K562 (cell line): Measurements from ENCODE around the gene ANKRD34A. TPM values are rescaled to one million over a fixed set of nuclear protein-coding genes. Genes with fewer than 3 reads are reported as not detected.

Experiments used
- ARID3A ChIP-seq: IDR thresholded peaks from 2 replicates; pipeline ENCODE4 v1.6.1; 2012; ENCODE audit warnings: low read depth, low read length, improper control_type of control experiment, borderline replicate concordance
- BRD9 ChIP-seq: fragments of 450-650 bp; IDR thresholded peaks from 2 replicates; pipeline ENCODE4 v1.6.1; 2018; ENCODE audit warnings: low read depth; ENCODE audit not compliant: partially characterized antibody
- CBX8 ChIP-seq: fragments of 200-600 bp; sonication (generic); IDR thresholded peaks from 2 replicates; pipeline ENCODE4 v1.6.1; 2012; ENCODE audit warnings: borderline replicate concordance, mixed run types, low read depth, mild to moderate bottlenecking, moderate library complexity, mixed read lengths, low read length, control low read depth, inconsistent platforms; ENCODE audit not compliant: poor library complexity, severe bottlenecking; ENCODE audit errors: extremely low read depth
- CHCHD3 ChIP-seq: fragments of 250-450 bp; sonication (Bioruptor Pico); IDR thresholded peaks from 2 replicates; pipeline ENCODE4 v2.1.2; 2022; ENCODE audit warnings: mild to moderate bottlenecking
- DMBX1 ChIP-seq: fragments of 250-450 bp; sonication (Bioruptor Pico); IDR thresholded peaks from 2 replicates; pipeline ENCODE4 v1.8.0; 2022; ENCODE audit warnings: inconsistent platforms, mild to moderate bottlenecking, moderate library complexity, borderline replicate concordance
- FOSL1 ChIP-seq: fragments of 200-800 bp; sonication (Bioruptor generic); conservative IDR thresholded peaks from 2 replicates; pipeline ENCODE4 v1.6.1; 2016; ENCODE audit warnings: missing genetic modification characterization, missing compliant biosample characterization
- HMBOX1 ChIP-seq: sonication (generic); IDR thresholded peaks from 2 replicates; pipeline ENCODE4 v1.6.1; 2016
- HNRNPL ChIP-seq: fragments of 200-400 bp; formaldehyde crosslinking; IDR thresholded peaks from 2 replicates; pipeline ENCODE4 v1.6.1; 2017; ENCODE audit warnings: low read depth, mild to moderate bottlenecking, low read length
- MIER1 ChIP-seq: fragments of 450-650 bp; IDR thresholded peaks from 2 replicates; pipeline ENCODE4 v1.6.1; 2016; ENCODE audit warnings: antibody characterized with exemption, mild to moderate bottlenecking, low read depth
- RBFOX2 ChIP-seq: fragments of 200-400 bp; formaldehyde crosslinking; IDR thresholded peaks from 2 replicates; pipeline ENCODE4 v1.6.1; 2017; ENCODE audit warnings: low read depth, mild to moderate bottlenecking, low read length, moderate library complexity
- SAFB2 ChIP-seq: fragments of 200-400 bp; formaldehyde crosslinking; IDR thresholded peaks from 2 replicates; pipeline ENCODE4 v1.6.1; 2018; ENCODE audit warnings: borderline replicate concordance, low read length, low read depth, moderate library complexity; ENCODE audit not compliant: severe bottlenecking
- SMAD4 ChIP-seq: fragments of 250-450 bp; sonication (Bioruptor Pico); conservative IDR thresholded peaks from 2 replicates; pipeline ENCODE4 v1.8.0; 2021; ENCODE audit warnings: inconsistent platforms, mild to moderate bottlenecking, moderate library complexity
- USF2 ChIP-seq: sonication (generic); formaldehyde crosslinking; IDR thresholded peaks from 2 replicates; pipeline ENCODE4 v1.5.0; 2020; ENCODE audit warnings: missing genetic modification reagents
- ZBTB2 ChIP-seq: fragments of 450-650 bp; IDR thresholded peaks from 2 replicates; pipeline ENCODE4 v1.6.1; 2016; ENCODE audit warnings: antibody characterized with exemption
- ZNF197 ChIP-seq: fragments of 200-800 bp; sonication (Bioruptor generic); IDR thresholded peaks from 2 replicates; pipeline ENCODE4 v1.6.1; 2016; ENCODE audit warnings: low read depth, missing genetic modification characterization, missing compliant biosample characterization
- ZNF592 ChIP-seq: fragments of 450-650 bp; IDR thresholded peaks from 2 replicates; pipeline ENCODE4 v1.6.1; 2017; ENCODE audit warnings: antibody characterized with exemption, mild to moderate bottlenecking
- polyA plus RNA-seq, 8 experiments: library from polyadenylated mRNA; depleted of rRNA in 4 of 8; stranded (reverse) in 5 of 8; unstranded in 3 of 8; fragments of >200 nt; fragmentation: Nextera tagmentation in 2 of 8; fragmentation: Illumina TruSeq in 1 of 8; extraction: Ambion mirVana in 2 of 8; extraction: Trizol in 1 of 8; gene quantifications; 2 replicates each; pipeline versions ENCODE4 v1.2.1 to v1.2.3, GENCODE V29; 2011 to 2014; ENCODE audit warnings: inconsistent platforms in 1 of 8, missing spikeins in 1 of 8
- total RNA-seq, 7 experiments: library from RNA; depleted of rRNA in 6 of 7; stranded (reverse); fragments of >200 nt in 6 of 7; fragmentation: Illumina TruSeq in 2 of 7; extraction: Trizol in 2 of 7; gene quantifications; 2 replicates each; pipeline versions ENCODE4 v1.2.1 to v1.2.3, GENCODE V29; 2011 to 2021; ENCODE audit warnings: low replicate concordance in 1 of 7

ANKRD34A gene
- total and polyA plus RNA-seq, 9 of the 15 experiments (the other 6 are each of a cell fraction or from before 2014, with no cell fraction given), result 0.06 to 1.6 (median 0.43) TPM

- TF ChIP-seq CBX8 (no peak), HNRNPL (no peak), ZNF592 (peak; percentile 91), ZNF197 (CRISPR knock-in tag) (no peak), BRD9 (peak; percentile 59), SMAD4 (peak; percentile 50; the same call in 1 of the 2 replicates), SAFB2 (no peak), USF2 (no peak), CHCHD3 (CRISPR knock-in tag) (no peak), MIER1 (peak; percentile 50; the same call in 1 of the 2 replicates), FOSL1 (peak; percentile 65), ZBTB2 (no peak), DMBX1 (CRISPR knock-in tag) (peak; percentile 78; the same call in 1 of the 2 replicates), HMBOX1 (peak; percentile 89), ARID3A (no peak), RBFOX2 (0 out of 2 replicates have a peak, but pooled peaks have one; percentile 13)
Observed at GRCh38 chr1:145978854-145979745, 14.7 kb upstream of the ANKRD34A start (continued).
